Measurements from ENCODE around the gene MPC2.

The MPC2 gene

DNA sequence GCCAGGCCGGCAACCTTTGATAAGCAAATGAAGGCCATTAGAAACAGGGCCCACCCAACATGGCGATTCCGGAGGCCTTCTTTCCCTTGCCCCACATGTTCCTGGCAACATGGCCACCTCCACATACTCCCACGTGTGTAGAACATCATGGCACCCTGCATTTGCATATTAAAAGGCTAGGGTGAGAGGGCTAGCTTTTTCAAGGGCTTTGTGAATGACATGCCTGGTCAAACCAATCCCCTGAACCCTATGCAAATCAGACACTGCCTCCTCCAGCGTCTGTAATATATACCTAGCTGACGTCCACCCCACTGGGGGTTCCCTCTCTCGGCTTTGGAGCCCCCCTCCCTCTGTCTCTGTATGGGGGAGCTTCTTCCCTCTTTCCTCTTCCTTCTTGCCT lies 24.6 kb downstream of the MPC2 start:
- H3K27ac ChIP-seq (ENCODE audit: low read length): no peak overlapping the region
- no peak overlapping the region for H3K9ac ChIP-seq (ENCODE audit: low read depth, low read length)
- TF ChIP-seq EZH2 (IDR thresholded peaks at IDR 0.05; ENCODE audit: borderline replicate concordance, low read depth, low read length, severe bottlenecking): no peak
- TF ChIP-seq, protein P1, sequence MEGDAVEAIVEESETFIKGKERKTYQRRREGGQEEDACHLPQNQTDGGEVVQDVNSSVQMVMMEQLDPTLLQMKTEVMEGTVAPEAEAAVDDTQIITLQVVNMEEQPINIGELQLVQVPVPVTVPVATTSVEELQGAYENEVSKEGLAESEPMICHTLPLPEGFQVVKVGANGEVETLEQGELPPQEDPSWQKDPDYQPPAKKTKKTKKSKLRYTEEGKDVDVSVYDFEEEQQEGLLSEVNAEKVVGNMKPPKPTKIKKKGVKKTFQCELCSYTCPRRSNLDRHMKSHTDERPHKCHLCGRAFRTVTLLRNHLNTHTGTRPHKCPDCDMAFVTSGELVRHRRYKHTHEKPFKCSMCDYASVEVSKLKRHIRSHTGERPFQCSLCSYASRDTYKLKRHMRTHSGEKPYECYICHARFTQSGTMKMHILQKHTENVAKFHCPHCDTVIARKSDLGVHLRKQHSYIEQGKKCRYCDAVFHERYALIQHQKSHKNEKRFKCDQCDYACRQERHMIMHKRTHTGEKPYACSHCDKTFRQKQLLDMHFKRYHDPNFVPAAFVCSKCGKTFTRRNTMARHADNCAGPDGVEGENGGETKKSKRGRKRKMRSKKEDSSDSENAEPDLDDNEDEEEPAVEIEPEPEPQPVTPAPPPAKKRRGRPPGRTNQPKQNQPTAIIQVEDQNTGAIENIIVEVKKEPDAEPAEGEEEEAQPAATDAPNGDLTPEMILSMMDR (IDR thresholded peaks at IDR 0.05; ENCODE audit: borderline replicate concordance, extremely low read depth, low read length, poor library complexity, severe bottlenecking): no peak
- DNase-seq (no peak), ATAC-seq (ENCODE audit: insufficient read depth, low read depth) (no peak)
- H3K4me1 ChIP-seq (ENCODE audit: insufficient read depth, low read length): no peaks in the 10 kb centered on the region
- H3K4me2 ChIP-seq (ENCODE audit: insufficient read depth, low read length): no peak overlapping the region
- no peak overlapping the region for H3K4me3 ChIP-seq (ENCODE audit: low read depth in 1 of 2, low read length in 2 of 2)
- H4K20me1 ChIP-seq (ENCODE audit: insufficient read depth, low read length): no peaks in the 10 kb centered on the region
- H3K27me3 ChIP-seq (ENCODE audit: insufficient read depth, low read length, poor library complexity): no peaks in the 10 kb centered on the region
- no peaks in the 10 kb centered on the region for H3K79me2 ChIP-seq (ENCODE audit: insufficient read depth, low read length)
- no peak overlapping the region for H2AFZ ChIP-seq (ENCODE audit: low read depth, low read length)
- H3K36me3 ChIP-seq (ENCODE audit: insufficient read depth, low read length): peaks cover 9% of the 10 kb centered on the region; the same call in 1 of the 2 replicates
- peaks cover 12% of the 10 kb centered on the region for H3K9me3 ChIP-seq (ENCODE audit: insufficient read depth, low read length, severe bottlenecking)

DNA sequence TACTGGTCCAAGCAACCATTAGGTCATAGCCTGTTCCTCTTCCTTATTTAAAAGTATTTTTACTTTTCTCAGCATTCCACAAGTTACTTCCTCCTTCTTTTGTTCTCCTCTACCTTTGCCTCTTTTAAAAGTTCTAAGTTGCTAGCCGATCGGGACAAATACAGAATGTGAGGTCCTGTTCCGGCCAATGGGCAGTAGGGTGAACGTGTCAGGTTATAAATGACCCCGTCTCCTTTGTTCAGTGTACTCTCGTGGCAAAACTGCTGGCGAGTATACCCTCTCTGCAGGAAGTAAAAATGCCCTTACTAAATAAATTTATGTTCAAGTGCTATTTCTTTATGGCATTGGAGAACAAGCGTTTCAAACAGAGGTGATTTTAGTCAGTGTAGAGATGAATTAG lies 25.5 kb downstream of the MPC2 start:
- Histone ChIP-seq H3K27ac (ENCODE audit: low read length) (no peak overlapping the region), H3K4me2 (ENCODE audit: insufficient read depth, low read length) (no peak overlapping the region), H3K9ac (ENCODE audit: low read depth, low read length) (no peak overlapping the region), H4K20me1 (ENCODE audit: insufficient read depth, low read length) (no peaks in the 10 kb centered on the region), H3K9me3 (ENCODE audit: insufficient read depth, low read length, severe bottlenecking) (peaks cover 12% of the 10 kb centered on the region), H3K36me3 (ENCODE audit: insufficient read depth, low read length) (no peaks in the 10 kb centered on the region; the same call in 1 of the 2 replicates), H3K4me1 (ENCODE audit: insufficient read depth, low read length) (no peaks in the 10 kb centered on the region), H2AFZ (ENCODE audit: low read depth, low read length) (no peak overlapping the region), H3K27me3 (ENCODE audit: insufficient read depth, low read length, poor library complexity) (no peaks in the 10 kb centered on the region), H3K79me2 (ENCODE audit: insufficient read depth, low read length) (no peaks in the 10 kb centered on the region), H3K4me3 (ENCODE audit: low read depth in 1 of 2, low read length in 2 of 2) (no peak overlapping the region)
- TF ChIP-seq EZH2 (IDR thresholded peaks at IDR 0.05; ENCODE audit: borderline replicate concordance, low read depth, low read length, severe bottlenecking): no peak
- TF ChIP-seq, protein P1 (IDR thresholded peaks at IDR 0.05; ENCODE audit: borderline replicate concordance, extremely low read depth, low read length, poor library complexity, severe bottlenecking): no peak
- DNase-seq: no peak
- no peak for ATAC-seq (ENCODE audit: insufficient read depth, low read depth)

DNA sequence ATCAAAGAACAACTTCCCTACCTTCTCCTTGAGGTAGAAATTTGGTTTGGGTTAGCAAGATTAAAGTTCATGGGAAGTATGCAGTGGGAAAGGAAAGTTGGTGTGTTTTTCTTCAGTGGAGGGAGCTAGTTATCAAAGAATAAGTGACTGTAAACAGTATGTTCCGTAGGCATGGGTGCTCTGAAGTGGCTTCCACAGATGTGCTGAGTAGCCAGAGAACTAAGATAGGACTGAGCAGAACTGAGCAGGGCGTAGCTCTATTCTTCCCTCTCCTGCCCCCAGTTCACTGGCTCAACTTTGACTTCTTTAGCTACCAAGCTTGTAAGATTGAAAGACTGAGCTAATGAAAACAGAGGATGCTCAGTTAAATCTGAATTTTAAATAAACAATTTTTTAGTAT lies 26.3 kb downstream of the MPC2 start:
- no peaks in the 10 kb centered on the region for H3K36me3 ChIP-seq (ENCODE audit: insufficient read depth, low read length)
- no peaks in the 10 kb centered on the region for H3K4me1 ChIP-seq (ENCODE audit: insufficient read depth, low read length)
- no peak overlapping the region for H2AFZ ChIP-seq (ENCODE audit: low read depth, low read length)
- H3K27me3 ChIP-seq (ENCODE audit: insufficient read depth, low read length, poor library complexity): no peaks in the 10 kb centered on the region
- DNase-seq (no peak), ATAC-seq (ENCODE audit: insufficient read depth, low read depth) (no peak)
- H3K4me2 ChIP-seq (ENCODE audit: insufficient read depth, low read length): no peak overlapping the region
- H3K27ac ChIP-seq (ENCODE audit: low read length): no peak overlapping the region
- no peaks in the 10 kb centered on the region for H3K79me2 ChIP-seq (ENCODE audit: insufficient read depth, low read length)
- H3K4me3 ChIP-seq (ENCODE audit: low read depth in 1 of 2, low read length in 2 of 2): no peak overlapping the region
- H3K9me3 ChIP-seq (ENCODE audit: insufficient read depth, low read length, severe bottlenecking): peaks cover 12% of the 10 kb centered on the region
- H3K9ac ChIP-seq (ENCODE audit: low read depth, low read length): no peak overlapping the region
- TF ChIP-seq, protein P1 (IDR thresholded peaks at IDR 0.05; ENCODE audit: borderline replicate concordance, extremely low read depth, low read length, poor library complexity, severe bottlenecking): no peak
- TF ChIP-seq EZH2 (IDR thresholded peaks at IDR 0.05; ENCODE audit: borderline replicate concordance, low read depth, low read length, severe bottlenecking): no peak
- no peaks in the 10 kb centered on the region for H4K20me1 ChIP-seq (ENCODE audit: insufficient read depth, low read length)

DNA sequence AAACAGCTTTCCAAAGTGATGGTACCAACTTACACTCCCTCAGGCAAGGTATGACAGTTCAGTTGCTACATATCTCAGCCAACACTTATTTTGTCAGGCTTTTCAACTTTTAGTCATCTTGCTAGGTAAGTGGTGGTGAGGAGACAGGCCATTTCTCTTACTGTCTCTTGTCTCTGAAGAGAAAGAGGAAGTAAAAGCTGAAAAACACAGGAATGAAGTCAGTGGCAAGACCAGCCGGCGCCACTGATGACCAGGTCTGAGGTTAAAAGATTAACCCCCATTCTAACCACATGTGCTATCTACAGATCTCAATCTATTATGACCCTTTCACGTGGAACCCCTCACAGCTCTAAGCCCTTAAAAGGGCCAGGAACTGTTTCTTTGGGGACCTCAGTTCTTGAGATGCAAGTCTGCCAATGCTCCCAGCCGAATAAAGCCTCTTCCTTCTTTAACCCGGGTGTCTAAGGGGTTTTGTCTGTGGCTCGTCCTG lies 27.1 kb downstream of the MPC2 start:
- H3K4me2 ChIP-seq (ENCODE audit: insufficient read depth, low read length): no peak overlapping the region
- H3K27me3 ChIP-seq (ENCODE audit: insufficient read depth, low read length, poor library complexity): no peaks in the 10 kb centered on the region
- H3K4me1 ChIP-seq (ENCODE audit: insufficient read depth, low read length): no peaks in the 10 kb centered on the region
- H4K20me1 ChIP-seq (ENCODE audit: insufficient read depth, low read length): no peaks in the 10 kb centered on the region
- no peak overlapping the region for H3K9ac ChIP-seq (ENCODE audit: low read depth, low read length)
- no peak overlapping the region for H2AFZ ChIP-seq (ENCODE audit: low read depth, low read length)
- peaks cover 12% of the 10 kb centered on the region for H3K9me3 ChIP-seq (ENCODE audit: insufficient read depth, low read length, severe bottlenecking)
- no peak overlapping the region for H3K4me3 ChIP-seq (ENCODE audit: low read depth in 1 of 2, low read length in 2 of 2)
- ATAC-seq (ENCODE audit: insufficient read depth, low read depth): no peak
- H3K27ac ChIP-seq (ENCODE audit: low read length): no peak overlapping the region
- H3K36me3 ChIP-seq (ENCODE audit: insufficient read depth, low read length): no peaks in the 10 kb centered on the region
- H3K79me2 ChIP-seq (ENCODE audit: insufficient read depth, low read length): no peaks in the 10 kb centered on the region
- DNase-seq: no peak
- TF ChIP-seq, protein P1 (IDR thresholded peaks at IDR 0.05; ENCODE audit: borderline replicate concordance, extremely low read depth, low read length, poor library complexity, severe bottlenecking): no peak
- TF ChIP-seq EZH2 (IDR thresholded peaks at IDR 0.05; ENCODE audit: borderline replicate concordance, low read depth, low read length, severe bottlenecking): no peak

All from DND-41 (cell line).